PC-9 (cell line): ENCODE data around the gene PGM2. TPM values are rescaled to one million over a fixed set of nuclear protein-coding genes. Genes with fewer than 3 reads are reported as not detected.

Source experiments
- BruUV-seq: library from RNA; stranded (reverse); fragments of 400-500 nt; replicated peaks from 2 replicates; lab custom pipeline; 2021; lab: Mats Ljungman, UMichigan
- CTCF ChIA-PET: fragments of 300-600 bp; sonication (Branson Sonifier 250); formaldehyde crosslinking; loops from one replicate; lab custom pipeline; 2022; ENCODE audit warnings: antibody characterized with exemption; lab: Charles Lee
- POLR2A ChIA-PET: fragments of 300-600 bp; sonication (Branson Sonifier 250); formaldehyde crosslinking; loops from one replicate; lab custom pipeline; 2022; ENCODE audit warnings: antibody characterized with exemption; ENCODE audit not compliant: unreplicated experiment; lab: Charles Lee
- DNase-seq, 2 experiments: peaks; one replicate each; pipeline versions ENCODE4 v3.0.0 to v3.0.0-alpha.2; 2015 to 2022; ENCODE audit warnings: mixed read lengths in 1 of 2
- H2AFZ ChIP-seq: fragments of 200-600 bp; sonication (generic); 2 replicates; pipeline ENCODE4 v1.8.1; 2017; ENCODE audit warnings: antibody characterized with exemption
- H3F3A ChIP-seq: fragments of 200-600 bp; sonication (generic); 2 replicates; pipeline ENCODE4 v1.8.1; 2017; ENCODE audit warnings: antibody characterized with exemption, mild to moderate bottlenecking, low read depth; ENCODE audit not compliant: insufficient read depth
- H3K27ac ChIP-seq: fragments of 200-600 bp; sonication (generic); 2 replicates; pipeline ENCODE4 v1.6.1; 2016; ENCODE audit warnings: mixed run types
- H3K27me3 ChIP-seq: fragments of 200-600 bp; sonication (generic); 2 replicates; pipeline ENCODE4 v1.6.1; 2016; ENCODE audit warnings: low read depth, mixed run types; ENCODE audit not compliant: insufficient read depth
- H3K36me3 ChIP-seq: fragments of 200-600 bp; sonication (generic); 2 replicates; pipeline ENCODE4 v1.6.1; 2016; ENCODE audit warnings: low read depth, mixed run types
- H3K4me1 ChIP-seq: fragments of 200-600 bp; sonication (generic); replicated peaks from 2 replicates; pipeline ENCODE4 v1.6.1; 2016; ENCODE audit warnings: mixed run types; ENCODE audit not compliant: insufficient read depth
- H3K4me2 ChIP-seq: fragments of 200-600 bp; sonication (generic); 2 replicates; pipeline ENCODE4 v1.6.1; 2017; ENCODE audit warnings: mixed run types
- H3K4me3 ChIP-seq: fragments of 200-600 bp; sonication (generic); 2 replicates; pipeline ENCODE4 v1.6.1; 2016; ENCODE audit warnings: mixed run types
- H3K79me2 ChIP-seq: fragments of 200-600 bp; sonication (generic); 2 replicates; pipeline ENCODE4 v1.6.1; 2017; ENCODE audit warnings: low read depth, mixed run types
- H3K9me2 ChIP-seq: fragments of 200-600 bp; sonication (generic); 2 replicates; pipeline ENCODE4 v1.8.1; 2017; ENCODE audit warnings: mild to moderate bottlenecking; ENCODE audit not compliant: insufficient read depth
- H3K9me3 ChIP-seq: fragments of 200-600 bp; sonication (generic); 2 replicates; pipeline ENCODE4 v1.8.1; 2016; ENCODE audit warnings: low read depth; ENCODE audit not compliant: insufficient read depth
- H4K20me1 ChIP-seq: fragments of 200-600 bp; sonication (generic); 2 replicates; pipeline ENCODE4 v1.8.1; 2017; ENCODE audit not compliant: insufficient read depth
- CTCF ChIP-seq: fragments of 200-600 bp; sonication (generic); conservative IDR thresholded peaks from 2 replicates; pipeline ENCODE4 v1.6.1; 2017; ENCODE audit warnings: mixed run types, antibody characterized with exemption, mild to moderate bottlenecking, moderate library complexity
- EZH2 ChIP-seq: fragments of 200-600 bp; sonication (generic); IDR thresholded peaks from 2 replicates; pipeline ENCODE4 v1.8.0; 2017; ENCODE audit warnings: antibody characterized with exemption, low read depth
- intact Hi-C: fragments of 100-400 bp; cut with micrococcal nuclease; formaldehyde crosslinking; loops from one replicate; pipeline ENCODE4 v1.10.0; 2022; ENCODE audit not compliant: unreplicated experiment
- total RNA-seq: library from RNA; stranded (reverse); gene quantifications from 2 replicates; pipeline ENCODE4 v1.2.3, GENCODE V29; 2021

The PGM2 gene
- total RNA-seq, 1 experiment from 2014 or later = 32.5 TPM

- peak in 1 of 2 experiments; percentile 9 for DNase-seq
- H3K27me3 ChIP-seq = no peaks in the 10 kb centered on the region
- no peaks in the 10 kb centered on the region for H3F3A ChIP-seq
- H3K79me2 ChIP-seq = peaks cover 18% of the 10 kb centered on the region
- H3K9me2 ChIP-seq = no peaks in the 10 kb centered on the region
- BruUV-seq = TSS peak; percentile 84
- peak overlapping the region; percentile 86 for H3K4me2 ChIP-seq
- TF ChIP-seq EZH2 (no peak), CTCF (no peak)
- ChIA-PET CTCF (interaction anchor here (1.1 kb wide), 1 partner anchor 24 kb away, joined by 3 read pairs; no protein-coding TSS in a partner anchor), POLR2A (interaction anchor here (0.6 to 0.8 kb wide), 3 partner anchors 20 to 373 kb away, joined by 4 to 6 read pairs (median 5); no protein-coding TSS in a partner anchor)
- H3K36me3 ChIP-seq = peaks cover 11% of the 10 kb centered on the region; the same call in 1 of the 2 replicates
- peak overlapping the region; percentile 88 for H2AFZ ChIP-seq
- peak overlapping the region; percentile 91 for H3K4me3 ChIP-seq
- peaks cover 20% of the 10 kb centered on the region for H3K4me1 ChIP-seq
- intact Hi-C loops = loop anchor here (2.0 to 5.0 kb wide), 2 partner anchors 66 to 151 kb away; partner anchors contain the start of gene TBC1D1
- H3K27ac ChIP-seq = peak overlapping the region; percentile 54
- H3K9me3 ChIP-seq = no peaks in the 10 kb centered on the region
- H4K20me1 ChIP-seq = no peaks in the 10 kb centered on the region
These were observed 555 bp upstream of the PGM2 start for GRCh38 chr4:37825968-37826294.

GRCh38 chr4:37827030-37827685 is 672 bp downstream of the PGM2 start:
- DNase-seq = peak; percentile 47 to 75
- Histone ChIP-seq H3K4me3 (peak overlapping the region; percentile 91), H3K79me2 (peaks cover 18% of the 10 kb centered on the region), H3K4me2 (peak overlapping the region; percentile 86), H3K9me2 (no peaks in the 10 kb centered on the region), H3K4me1 (peaks cover 20% of the 10 kb centered on the region), H3F3A (no peaks in the 10 kb centered on the region), H3K9me3 (no peaks in the 10 kb centered on the region), H2AFZ (peak overlapping the region; percentile 88), H3K27ac (peak overlapping the region; percentile 40), H3K27me3 (no peaks in the 10 kb centered on the region), H3K36me3 (peaks cover 16% of the 10 kb centered on the region; the same call in 1 of the 2 replicates), H4K20me1 (no peaks in the 10 kb centered on the region)
- TF ChIP-seq EZH2 (no peak), CTCF (no peak)
- no TSS peak for BruUV-seq
- CTCF ChIA-PET = interaction anchor here (0.6 to 1.1 kb wide), 3 partner anchors 25 to 223 kb away, joined by 3 to 8 read pairs (median 5); no protein-coding TSS in a partner anchor
- POLR2A ChIA-PET = interaction anchor here (0.5 to 0.6 kb wide), 2 partner anchors 45 to 386 kb away, joined by 4 to 5 read pairs; no protein-coding TSS in a partner anchor
- intact Hi-C loops = loop anchor here (2.0 to 5.0 kb wide), 2 partner anchors 65 to 150 kb away; partner anchors contain the start of gene TBC1D1

- no peaks in the 10 kb centered on the region for H4K20me1 ChIP-seq
These were observed 1.4 kb downstream of the PGM2 start for GRCh38 chr4:37827802-37828321.

More at GRCh38 chr4:37827802-37828321, 1.4 kb downstream of the PGM2 start:
- peak overlapping the region; percentile 40 for H3K27ac ChIP-seq
- DNase-seq = peak in 1 of 2 experiments; percentile 35
- no peaks in the 10 kb centered on the region for H3F3A ChIP-seq
- POLR2A ChIA-PET = interaction anchor here (0.5 to 0.7 kb wide), 3 partner anchors 44 to 1630 kb away, joined by 5 to 21 read pairs (median 7); no protein-coding TSS in a partner anchor
- TF ChIP-seq CTCF (no peak), EZH2 (no peak)
- intact Hi-C loops = loop anchor here (2.0 to 5.0 kb wide), 2 partner anchors 64 to 149 kb away; partner anchors contain the start of gene TBC1D1
- no peaks in the 10 kb centered on the region for H3K9me2 ChIP-seq
- CTCF ChIA-PET = no interaction called here
- H3K27me3 ChIP-seq = no peaks in the 10 kb centered on the region
- H3K4me1 ChIP-seq = peaks cover 20% of the 10 kb centered on the region
- H3K36me3 ChIP-seq = peaks cover 19% of the 10 kb centered on the region; the same call in 1 of the 2 replicates
- H3K4me2 ChIP-seq = peak overlapping the region; percentile 86
- H3K4me3 ChIP-seq = peak overlapping the region; percentile 91
- no TSS peak for BruUV-seq
- H3K9me3 ChIP-seq = no peaks in the 10 kb centered on the region
- peak overlapping the region; percentile 88 for H2AFZ ChIP-seq
- H3K79me2 ChIP-seq = peaks cover 18% of the 10 kb centered on the region
